RPMI7951 (cell line): ENCODE results near the gene KMT2C. TPM values are rescaled to one million over a fixed set of nuclear protein-coding genes. Genes with fewer than 3 reads are reported as not detected.
A peak's percentile ranks its signal among the peaks of the same experiment; 100 is the strongest.
"Not testable (repeated sequence)": the region's sequence is repeated elsewhere in the genome, so short reads cannot be mapped to it uniquely, and the experiment has no call there.

Experiments
- DNase-seq: peaks from one replicate; pipeline ENCODE4 v3.0.0-alpha.2; 2012; ENCODE audit warnings: low read depth
- total RNA-seq: library from RNA; depleted of rRNA; stranded (reverse); fragments of >200 nt; shearing (Covaris generic); gene quantifications from 2 replicates; pipeline ENCODE4 v1.2.3, GENCODE V29; 2014; rRNA removed

The KMT2C gene
- total RNA-seq, result 11.2 and 11.7 TPM in 2 replicates

- DNase-seq, result peak; percentile 52
These were observed at the start of gene KMT2C for GRCh38 chr7:152435384-152436110. KMT2C (minus strand) TSS chr7:152436003; CDS start chr7:152435786, 217 bp downstream.

GRCh38 chr7:152481082-152481481, 45.3 kb upstream of the KMT2C start:
- no peak for DNase-seq

- DNase-seq, result no peak
These were observed 44.9 kb upstream of the KMT2C start for GRCh38 chr7:152480664-152481063.

GRCh38 chr7:152479595-152479994, 43.8 kb upstream of the KMT2C start:
- DNase-seq, result no peak

GRCh38 chr7:152478140-152478539, 42.3 kb upstream of the KMT2C start:
- DNase-seq, result no peak

GRCh38 chr7:152477079-152477478, 41.3 kb upstream of the KMT2C start:
- DNase-seq, result no peak

- no peak for DNase-seq
These were observed 40.7 kb upstream of the KMT2C start for GRCh38 chr7:152476551-152476950.

- not testable (repeated sequence) for DNase-seq
These were observed 35.3 kb upstream of the KMT2C start for GRCh38 chr7:152471023-152471620.

GRCh38 chr7:152470251-152471022, 34.6 kb upstream of the KMT2C start:
- not testable (repeated sequence) for DNase-seq

- not testable (repeated sequence) for DNase-seq
These were observed 33.8 kb upstream of the KMT2C start for GRCh38 chr7:152469576-152469975.

GRCh38 chr7:152467225-152467624, 31.4 kb upstream of the KMT2C start:
- DNase-seq, result no peak

GRCh38 chr7:152465119-152465387, 29.2 kb upstream of the KMT2C start:
- no peak for DNase-seq

GRCh38 chr7:152464312-152465118, 28.7 kb upstream of the KMT2C start:
- DNase-seq, result peak; percentile 77

- peak; percentile 99 for DNase-seq
These were observed 28.0 kb upstream of the KMT2C start for GRCh38 chr7:152463709-152464311.

GRCh38 chr7:152462995-152463708, 27.3 kb upstream of the KMT2C start:
- peak; percentile 81 for DNase-seq

- DNase-seq, result peak; percentile 92
These were observed 24.0 kb upstream of the KMT2C start for GRCh38 chr7:152459724-152460251.

GRCh38 chr7:152451356-152451755, 15.6 kb upstream of the KMT2C start:
- DNase-seq, result no peak

GRCh38 chr7:152445386-152446008, 9.7 kb upstream of the KMT2C start:
- not testable (repeated sequence) for DNase-seq

- no peak for DNase-seq
These were observed 7.8 kb upstream of the KMT2C start for GRCh38 chr7:152443586-152443985.

- DNase-seq, result no peak
These were observed 6.6 kb upstream of the KMT2C start for GRCh38 chr7:152442330-152442835.
